Limb (tissue), 2 donors: ENCODE data around the gene ADORA1.
A peak's percentile ranks its signal among the peaks of the same experiment; 100 is the strongest.

Source experiments
- DNase-seq, 2 donors: peaks; one replicate each; pipeline ENCODE4 v3.0.0-alpha.2; 2016; ENCODE audit errors: extremely low spot score in 2 of 2

The ADORA1 gene

DNA sequence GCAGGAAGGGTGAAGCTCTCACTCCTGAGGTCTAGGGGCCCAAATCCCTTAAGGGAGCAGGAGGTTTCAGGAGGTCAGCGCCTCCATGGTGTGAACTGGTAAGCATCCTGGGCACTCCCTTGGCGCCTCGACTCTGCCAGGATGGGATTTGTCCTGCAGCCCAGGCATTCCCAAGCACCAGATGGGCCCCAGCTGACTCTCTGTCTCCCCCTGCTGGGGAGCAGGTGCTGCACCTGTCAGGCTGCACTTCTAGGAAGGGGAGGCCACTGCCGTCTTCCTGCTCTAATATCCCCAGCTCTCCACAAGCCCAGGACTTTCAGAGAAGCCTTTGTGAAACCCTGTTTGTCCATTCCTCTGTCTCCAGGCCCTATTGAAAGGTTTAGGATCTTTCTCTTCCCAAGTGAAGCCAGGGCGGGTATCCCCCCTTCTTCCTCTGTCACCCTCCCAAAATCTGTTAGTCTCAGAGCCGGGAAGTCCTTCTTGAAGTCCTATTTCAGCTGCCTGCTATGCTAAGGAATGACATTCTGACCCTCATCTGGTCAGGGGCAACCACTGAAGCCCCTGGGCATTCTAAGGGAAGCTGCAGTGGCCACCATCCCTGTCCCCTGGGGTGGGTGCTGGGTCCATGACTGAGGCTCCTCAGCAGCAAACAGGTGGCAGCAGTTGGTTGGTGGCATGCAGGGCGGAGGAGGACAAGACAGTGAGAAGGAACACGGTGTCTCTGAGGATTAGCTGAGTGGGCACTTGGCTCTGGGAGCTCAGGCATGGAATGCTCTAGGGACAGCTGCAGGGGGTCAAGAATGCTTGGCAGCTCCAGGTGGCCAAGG is 44.9 kb downstream of the ADORA1 start:
- peak in 1 of 2 donors; percentile 55 for DNase-seq

GRCh38 chr1:203173011-203173555 is 45.6 kb downstream of the ADORA1 start:
- no peak for DNase-seq

- DNase-seq = no peak
Measured at GRCh38 chr1:203173566-203173965, 46.0 kb downstream of the ADORA1 start.

DNA sequence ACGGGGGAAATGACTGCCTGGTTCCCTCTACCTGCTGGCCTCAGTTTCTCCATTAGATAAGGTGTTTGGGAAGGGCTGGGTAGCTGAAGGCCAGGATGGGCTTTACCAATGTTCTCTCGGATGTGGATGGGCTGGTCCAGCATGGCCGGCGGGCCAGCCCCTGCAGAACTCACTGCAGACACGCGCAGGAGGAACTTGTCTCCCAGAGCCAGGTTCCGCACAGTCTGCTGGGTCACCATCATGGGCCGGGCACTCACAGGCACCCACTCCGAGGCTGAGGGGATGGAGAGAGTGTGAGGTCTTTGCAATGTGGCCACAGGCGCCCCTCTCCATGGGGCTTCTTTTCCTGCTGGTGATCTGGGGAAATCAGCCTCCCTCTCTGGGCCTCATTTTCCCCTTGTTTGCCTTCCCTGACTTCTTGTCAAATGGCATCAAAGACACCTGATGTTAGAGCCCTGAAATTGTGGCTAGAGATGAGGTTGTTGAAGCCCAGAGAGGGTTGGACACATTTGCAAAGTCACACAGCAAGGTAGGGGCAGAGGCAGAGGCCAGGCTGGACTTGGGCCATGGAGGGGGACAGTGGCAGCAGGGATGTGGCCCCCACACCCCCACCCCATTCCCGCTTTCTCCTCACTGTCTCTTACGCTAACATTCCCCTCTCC is 46.9 kb downstream of the ADORA1 start:
- DNase-seq = no peak

DNA sequence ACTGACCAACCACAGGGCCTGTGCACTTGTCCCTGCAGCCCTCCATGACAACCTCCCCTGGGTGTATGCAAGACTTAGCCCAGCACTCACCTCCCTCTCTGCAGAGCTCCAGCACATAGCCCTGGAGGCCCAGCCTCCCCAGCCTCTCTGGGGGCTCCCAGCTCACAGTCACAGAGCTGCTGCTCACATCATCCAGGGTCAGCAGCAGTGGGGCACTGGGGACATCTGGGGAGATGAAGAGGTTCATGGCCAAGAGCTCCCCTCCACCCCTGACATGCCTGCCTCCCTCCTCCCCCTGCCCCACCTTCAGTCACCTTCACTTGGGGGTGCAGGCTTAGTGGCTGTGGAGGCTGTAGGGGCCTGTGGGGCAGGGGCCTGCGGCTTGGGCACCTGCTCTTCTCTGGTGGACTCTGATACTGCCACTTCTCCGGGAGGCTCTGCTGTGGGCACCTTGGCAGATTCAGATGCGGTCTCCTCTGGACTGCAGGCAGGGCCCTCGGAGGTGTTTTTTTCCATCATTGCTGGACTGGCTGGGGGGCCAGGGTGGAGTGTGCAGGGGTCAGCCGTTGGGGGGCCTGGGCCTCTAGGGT is 47.8 kb downstream of the ADORA1 start, which contains the start of gene MYBPH:
TSS of gene MYBPH (minus strand) at position 590 of the 590 bp plus-strand sequence. CDS start at position 519, 71 bp downstream.
- DNase-seq = no peak

DNA sequence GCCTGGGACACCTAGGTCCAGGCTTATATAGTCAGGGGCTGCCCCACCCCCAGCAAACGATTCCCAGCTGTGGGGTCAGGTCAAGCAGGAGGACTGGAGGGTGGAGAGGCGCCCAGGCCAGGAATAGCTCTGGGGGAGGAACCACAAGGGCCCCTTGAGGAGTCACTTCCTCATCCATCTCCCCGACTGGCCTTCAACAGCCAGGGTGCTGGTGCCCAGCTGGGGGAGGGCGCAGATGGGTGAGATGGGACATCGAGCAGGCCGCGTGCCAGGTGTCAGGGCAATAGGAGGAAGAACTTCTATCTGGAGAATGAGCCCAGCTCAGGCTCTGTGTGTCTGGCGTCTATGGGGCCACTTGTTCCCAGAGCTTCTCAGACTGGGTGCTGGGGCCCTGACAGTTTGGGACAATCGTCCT is 48.3 kb downstream of the ADORA1 start:
- peak in 1 of 2 donors; percentile 49 for DNase-seq

GRCh38 chr1:203176273-203177035 is 48.9 kb downstream of the ADORA1 start:
- no peak for DNase-seq

DNA sequence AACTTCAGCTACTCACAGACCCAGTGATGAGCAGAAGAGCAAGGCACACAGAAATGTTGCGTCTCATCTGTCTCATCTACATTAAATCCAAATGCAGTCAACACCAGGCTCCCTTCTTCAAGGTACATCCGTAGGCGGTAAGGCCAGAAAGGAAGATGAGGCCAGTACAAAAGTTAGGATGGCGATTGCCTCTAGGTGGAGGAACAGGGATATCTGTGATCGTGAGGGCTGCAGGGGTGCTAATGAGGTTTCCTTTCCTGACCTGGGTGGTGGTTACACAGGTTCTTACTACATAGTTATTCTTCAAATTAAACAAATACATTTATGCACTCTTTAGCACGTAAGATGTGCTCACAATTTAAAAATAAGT is 49.5 kb downstream of the ADORA1 start:
- DNase-seq = no peak

GRCh38 chr1:203177470-203178039 is 50.0 kb downstream of the ADORA1 start:
- no peak for DNase-seq

GRCh38 chr1:203178083-203178482 is 50.6 kb downstream of the ADORA1 start:
- DNase-seq = no peak

DNA sequence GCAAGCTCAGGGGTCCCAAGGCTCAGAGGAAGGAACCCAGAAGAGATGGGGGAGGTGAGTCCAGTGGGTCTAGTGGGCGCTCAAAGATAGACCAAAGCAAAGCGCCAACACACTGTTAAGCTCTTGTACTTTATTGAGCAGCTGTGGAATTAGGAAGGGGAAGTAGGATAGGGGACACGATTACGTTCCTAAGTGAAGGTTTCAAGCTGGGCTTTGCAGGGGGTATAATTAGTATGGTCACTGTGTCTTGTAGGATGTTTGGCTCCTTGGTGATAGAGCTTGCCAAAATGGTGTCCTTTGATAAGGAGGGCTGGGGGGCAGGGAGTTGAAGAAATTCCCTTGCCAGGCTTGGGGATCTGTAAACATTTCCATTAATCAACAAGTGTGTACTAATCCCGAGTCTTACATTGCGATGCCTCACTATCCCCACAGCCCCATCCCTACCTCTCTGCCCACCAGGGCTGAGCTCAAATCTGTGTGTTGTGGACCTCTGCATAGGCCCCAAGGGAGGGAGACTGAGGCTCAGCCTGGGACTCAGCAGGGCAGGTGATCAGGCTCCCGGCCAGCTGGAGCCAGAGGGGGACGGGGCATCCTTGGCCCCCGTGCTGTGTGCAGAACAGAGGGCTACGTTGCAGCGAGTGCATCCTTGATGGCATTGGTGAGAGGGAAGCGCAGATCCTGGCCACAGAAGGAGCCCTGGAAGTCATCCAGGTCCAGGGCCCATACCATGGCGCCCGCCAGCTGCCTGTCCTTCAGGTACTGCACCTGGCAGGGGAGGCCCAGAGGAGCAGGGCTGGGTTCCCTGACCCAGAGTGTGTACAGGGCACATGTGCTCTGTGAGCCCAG is 51.5 kb downstream of the ADORA1 start:
- no peak for DNase-seq

DNA sequence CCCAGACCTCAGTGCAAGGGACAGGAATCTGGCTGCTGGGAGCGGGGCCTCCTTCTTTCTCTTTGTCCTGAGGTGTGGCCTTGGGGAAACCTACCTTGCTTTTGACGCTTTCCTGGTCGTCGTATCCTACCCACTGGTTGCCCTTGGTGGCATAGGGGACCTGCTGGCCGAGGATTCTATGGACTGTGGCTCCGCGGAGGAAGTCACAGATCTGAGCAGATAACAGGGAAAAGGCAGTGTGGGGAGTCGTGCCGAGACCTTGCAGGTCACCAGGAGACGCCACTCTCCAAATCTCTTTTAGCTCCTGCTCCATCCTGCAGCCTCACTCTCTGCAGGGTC is 52.1 kb downstream of the ADORA1 start:
- DNase-seq = no peak

GRCh38 chr1:203180611-203181330 is 53.2 kb downstream of the ADORA1 start:
- no peak for DNase-seq

- DNase-seq = no peak
Measured at GRCh38 chr1:203181586-203182386, 54.3 kb downstream of the ADORA1 start.

DNA sequence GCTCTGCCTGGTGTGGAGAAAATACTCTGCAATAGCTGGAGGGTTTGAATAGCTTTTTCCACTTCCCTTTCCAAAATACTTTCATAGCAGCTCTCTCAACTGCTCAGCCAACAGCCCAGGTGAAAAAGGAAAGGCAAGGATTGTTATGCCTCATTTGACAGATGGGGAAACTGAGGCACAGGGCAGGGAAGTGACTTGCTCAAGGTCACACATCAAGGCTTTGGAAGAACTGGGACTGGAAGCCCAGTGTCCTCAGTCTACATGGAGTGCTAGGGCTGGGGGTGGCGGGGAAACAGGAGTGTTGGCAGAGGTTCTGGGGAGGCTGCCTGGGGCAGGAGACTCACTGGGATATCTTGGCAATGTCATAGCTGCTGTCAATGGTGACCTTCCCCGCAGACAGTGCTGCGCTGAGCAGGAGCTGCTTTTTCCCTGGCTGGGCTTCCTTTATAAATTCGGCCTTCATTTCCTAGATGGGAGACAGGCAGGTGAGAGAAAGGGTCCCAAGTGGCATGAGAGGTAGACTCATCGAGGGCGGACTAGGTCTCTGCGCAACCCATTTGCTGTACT is 54.9 kb downstream of the ADORA1 start:
- no peak for DNase-seq

GRCh38 chr1:203183828-203184227 is 56.3 kb downstream of the ADORA1 start:
- no peak for DNase-seq

- DNase-seq = no peak
Measured at GRCh38 chr1:203184467-203184866, 56.9 kb downstream of the ADORA1 start.

GRCh38 chr1:203185061-203185461 is 57.5 kb downstream of the ADORA1 start:
- DNase-seq = no peak
